CD4-positive, alpha-beta T cell treated with Interleukin-6 for 4 hours (primary cell): ENCODE measurements around the gene ESPNL.

Source experiments
- DNase-seq: peaks from one replicate; pipeline ENCODE4 v3.0.0-alpha.2; 2020; ENCODE audit warnings: mixed read lengths

ESPNL gene

DNA sequence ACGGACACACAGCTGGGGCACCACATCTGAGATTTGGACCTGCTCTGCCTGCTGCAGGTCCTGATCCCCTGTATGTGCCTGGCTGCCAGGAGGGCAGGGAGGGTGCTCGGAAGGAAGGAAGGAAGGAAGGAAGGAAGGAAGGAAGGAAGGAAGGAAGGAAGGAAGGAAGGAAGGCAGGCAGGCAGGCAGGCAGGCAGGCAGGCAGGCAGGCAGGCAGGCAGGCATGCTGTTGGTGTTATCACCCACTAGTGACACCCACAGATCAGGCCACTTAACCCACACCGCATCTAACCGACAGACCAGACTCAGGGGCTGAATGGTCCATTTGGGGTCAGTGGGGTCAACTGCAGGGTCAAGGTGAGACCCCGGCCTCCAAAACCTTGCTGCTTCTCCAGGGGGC lies 44.1 kb downstream of the ESPNL start:
- DNase-seq = no peak

DNA sequence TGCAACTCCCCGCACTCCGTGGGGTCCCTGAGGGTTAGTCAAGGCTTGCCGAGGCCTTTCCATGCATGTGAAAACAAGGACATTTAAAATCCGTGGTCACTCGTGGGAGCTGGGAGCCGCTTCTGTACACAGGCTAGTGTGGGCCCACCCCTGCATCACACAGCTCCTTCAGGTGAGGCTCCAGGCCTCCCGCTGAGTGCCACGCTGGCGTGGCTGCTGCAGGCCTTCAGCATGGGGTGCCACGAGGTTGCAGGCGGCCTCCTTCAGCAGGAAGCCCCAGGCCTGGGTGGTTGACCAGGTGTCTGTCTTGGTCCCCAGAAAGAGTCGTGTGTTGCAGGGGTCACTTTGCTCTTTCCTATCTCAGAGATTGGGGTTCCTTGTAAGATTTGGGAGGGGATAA lies 44.9 kb downstream of the ESPNL start:
- DNase-seq = no peak

DNA sequence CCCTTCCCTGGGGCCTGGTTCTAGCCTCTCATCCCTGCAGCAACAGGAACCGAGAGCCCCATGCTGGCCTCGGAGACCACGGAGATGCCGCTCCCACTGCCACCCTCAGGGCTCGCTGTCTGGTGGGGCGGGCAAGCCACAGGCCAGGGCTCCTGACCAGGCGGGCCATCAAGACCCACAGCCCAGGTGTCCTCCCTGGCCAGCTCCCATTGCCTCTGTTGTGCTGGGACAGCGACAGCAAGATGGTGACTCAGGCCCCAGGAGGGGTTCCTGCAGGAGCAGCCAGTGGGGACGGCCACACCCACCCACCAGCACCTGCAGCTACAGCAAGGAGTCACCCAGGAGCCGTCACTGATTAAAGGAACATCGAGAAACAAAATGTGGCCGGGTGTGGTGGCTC lies 45.7 kb downstream of the ESPNL start:
- DNase-seq = no peak

DNA sequence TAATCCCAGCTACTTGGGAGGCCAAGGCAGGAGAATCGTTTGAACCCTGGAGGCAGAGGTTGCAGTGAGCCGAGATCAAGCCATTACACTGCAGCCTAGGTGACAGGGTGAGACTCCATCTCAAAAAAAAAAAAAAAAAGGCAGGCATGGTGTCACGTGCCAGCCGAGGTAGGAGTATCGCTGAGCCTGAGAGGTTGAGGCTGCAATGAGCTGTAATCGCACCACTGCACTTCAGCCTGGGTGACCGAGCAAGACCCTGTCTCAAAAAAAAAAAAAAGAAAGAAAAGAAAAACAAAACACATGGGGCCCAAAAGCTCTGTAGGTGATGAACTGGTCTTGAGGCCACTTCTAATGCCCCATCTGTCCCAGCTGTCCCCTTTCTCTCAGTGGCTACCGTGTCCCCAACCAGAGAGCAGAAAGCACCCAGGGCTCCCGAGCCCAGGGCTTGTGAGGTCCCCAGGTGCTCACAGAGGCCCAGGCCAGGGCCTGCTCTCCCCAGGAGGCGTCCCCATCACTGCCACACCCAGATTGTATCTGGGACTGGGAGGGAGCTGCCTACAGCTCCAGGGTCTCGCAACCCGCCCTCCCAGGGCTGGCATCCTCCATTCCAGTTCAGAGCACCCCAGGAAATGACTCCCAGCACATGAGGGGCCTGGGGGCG lies 46.9 kb downstream of the ESPNL start:
- no peak for DNase-seq

DNA sequence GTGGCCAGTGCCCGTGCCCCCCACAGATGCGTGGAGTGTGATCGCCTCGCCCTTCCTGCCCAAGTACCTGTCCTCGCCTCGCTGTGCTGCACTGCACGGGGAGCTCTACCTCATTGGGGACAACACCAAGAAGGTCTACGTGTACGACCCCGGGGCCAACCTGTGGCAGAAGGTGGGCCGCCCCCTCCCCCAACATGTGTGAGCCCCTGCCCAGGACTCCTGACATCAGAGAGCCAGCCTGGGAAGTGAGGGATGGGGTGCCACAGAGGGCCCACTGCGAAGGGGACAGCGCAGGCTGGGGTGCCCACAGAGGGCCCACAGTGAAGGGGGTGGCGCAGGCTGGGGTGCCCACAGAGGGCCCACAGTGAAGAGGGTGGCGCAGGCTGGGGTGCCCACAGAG lies 48.8 kb downstream of the ESPNL start:
- no peak for DNase-seq

DNA sequence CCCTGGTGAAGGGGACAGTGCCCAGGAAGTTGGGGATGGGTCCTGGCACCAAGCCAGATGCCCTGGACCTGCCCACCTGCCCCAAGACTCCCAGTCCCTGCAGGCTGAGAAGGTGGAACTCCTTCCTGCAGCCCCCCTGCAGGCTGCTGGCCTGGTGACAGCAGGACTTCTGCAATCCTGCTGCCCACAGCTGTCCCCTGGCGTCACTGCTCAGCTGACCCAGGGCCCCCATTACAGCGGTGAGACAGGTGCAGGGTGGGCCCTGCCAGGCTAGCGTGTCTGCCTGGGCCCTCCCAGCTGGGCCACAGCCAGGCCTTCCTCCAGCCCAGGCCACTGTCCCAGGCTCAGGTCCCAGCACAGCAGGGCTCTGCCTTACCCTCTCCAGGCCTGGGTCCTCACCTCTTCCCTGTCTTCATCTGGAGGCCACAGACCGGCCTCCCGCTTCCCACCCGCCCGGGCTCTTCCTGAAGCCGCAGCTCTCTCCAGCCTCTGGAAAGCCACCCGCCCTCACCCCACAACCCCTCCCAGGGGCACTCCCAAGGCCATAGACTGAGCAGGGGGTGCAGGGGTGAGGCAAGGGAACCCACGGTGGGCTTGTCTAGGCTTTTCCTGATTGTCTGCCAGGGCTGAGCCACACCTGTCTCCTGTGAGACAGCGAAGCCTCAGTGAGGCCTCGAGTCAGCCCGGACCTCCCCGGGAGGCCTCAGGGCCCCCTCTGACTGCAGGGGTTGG lies 49.9 kb downstream of the ESPNL start:
- no peak for DNase-seq

DNA sequence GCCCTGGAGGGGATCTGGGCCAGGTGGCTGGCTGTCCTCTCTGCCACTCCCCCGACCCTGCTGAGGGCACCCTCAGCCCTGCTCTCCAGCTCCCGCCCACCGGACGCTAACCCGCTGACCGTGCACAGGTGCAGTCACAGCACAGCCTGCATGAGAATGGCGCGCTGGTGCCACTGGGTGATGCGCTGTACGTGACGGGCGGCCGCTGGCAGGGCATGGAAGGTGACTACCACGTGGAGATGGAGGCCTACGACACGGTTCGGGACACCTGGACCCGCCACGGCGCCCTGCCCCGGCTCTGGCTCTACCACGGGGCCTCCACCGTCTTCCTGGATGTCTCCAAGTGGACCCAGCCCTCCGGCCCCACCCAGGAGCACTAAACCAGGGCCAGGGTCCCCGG lies 50.5 kb downstream of the ESPNL start:
- no peak for DNase-seq

DNA sequence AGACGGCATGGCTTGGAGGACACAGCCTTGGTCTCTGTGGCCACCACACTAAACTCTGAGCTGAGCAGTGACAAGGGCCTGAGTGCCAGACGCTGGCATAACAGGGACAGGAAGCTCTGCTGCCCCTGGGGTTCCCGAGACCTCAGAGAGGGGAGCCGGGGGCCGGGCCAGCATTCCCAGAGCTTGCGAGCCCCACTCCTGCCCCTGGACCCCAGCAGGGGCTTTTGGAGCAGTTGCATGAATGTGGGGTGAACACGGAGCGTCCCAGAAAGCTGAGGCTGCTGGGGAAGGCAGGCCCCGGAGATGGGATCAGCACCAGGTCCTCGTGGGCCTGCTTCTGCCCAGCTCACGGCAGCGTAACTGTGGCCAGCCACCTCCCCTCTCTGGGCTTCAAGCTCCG lies 51.1 kb downstream of the ESPNL start:
- DNase-seq = no peak

DNA sequence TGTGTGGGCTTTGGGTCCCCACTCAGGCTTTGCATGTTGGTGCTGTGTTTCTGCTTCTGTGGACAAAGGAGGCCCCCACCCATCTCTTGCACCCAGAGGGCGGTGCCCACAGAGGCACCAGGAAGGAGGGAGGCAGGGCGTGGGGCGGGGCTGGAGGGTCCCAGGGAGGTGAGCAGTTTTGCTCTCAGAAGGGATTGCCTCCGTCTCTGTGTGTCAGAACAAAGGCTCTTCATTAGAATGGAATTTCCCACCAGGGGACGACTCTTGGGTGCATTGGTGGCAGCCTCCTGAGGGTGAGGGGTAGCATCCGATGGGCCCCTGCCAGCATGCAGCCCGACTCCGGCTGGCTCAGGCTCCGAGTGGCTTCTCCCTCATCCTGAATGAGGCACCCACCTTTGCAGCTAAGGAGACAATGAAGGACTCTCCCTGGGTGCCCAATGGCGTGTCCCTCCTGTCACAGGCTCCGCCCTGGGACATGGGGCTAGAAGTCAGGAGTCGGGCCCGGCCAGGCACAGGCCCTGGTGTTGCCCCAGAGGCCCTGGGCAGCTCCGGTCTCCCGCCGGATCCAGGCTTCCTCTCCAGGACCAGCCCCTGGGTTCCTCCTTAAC lies 51.6 kb downstream of the ESPNL start:
- no peak for DNase-seq

DNA sequence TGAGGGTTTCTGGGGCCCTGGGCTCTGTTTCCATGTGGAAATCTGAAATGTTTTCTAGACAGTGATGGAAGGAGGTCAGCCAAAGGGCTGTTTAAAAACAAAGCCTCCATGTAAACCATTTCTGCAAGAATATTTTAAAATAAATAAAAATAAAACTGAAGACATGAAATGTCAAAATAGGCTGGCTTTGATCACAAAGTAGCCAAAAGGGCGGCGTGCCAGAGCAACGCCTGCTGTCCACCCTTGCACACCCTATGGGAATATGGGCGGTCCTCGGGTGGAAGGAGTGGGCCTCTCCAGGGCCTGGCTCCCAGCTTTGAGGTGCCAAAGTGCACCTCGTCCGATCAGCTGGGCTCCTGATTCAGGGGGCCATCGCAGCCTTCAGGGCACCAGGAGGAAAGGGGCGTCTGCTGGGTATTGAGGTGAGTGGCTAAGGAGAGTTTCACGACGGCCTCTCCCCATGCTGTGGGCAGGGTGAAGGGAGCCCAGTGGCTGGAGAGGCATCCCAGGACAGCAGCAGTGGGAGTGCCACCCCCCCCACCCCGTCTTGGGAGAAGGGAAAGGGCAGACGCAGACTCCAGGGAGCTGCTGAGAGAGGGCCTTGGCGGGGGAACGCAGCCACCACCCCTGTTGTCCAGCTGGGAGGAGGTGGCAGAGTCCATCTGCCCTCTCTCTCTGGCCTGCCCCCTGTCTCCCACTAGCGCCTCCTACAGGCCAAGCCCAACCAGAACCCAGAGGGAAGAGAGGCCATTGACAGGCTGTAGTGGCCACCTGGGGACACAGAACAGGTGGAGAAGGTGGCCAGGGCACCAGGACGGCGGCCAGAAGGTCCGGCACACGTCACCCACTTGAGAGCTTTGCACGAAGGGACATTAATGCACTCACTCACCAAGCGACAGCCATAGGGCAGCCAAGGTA lies 52.9 kb downstream of the ESPNL start:
- DNase-seq = no peak

DNA sequence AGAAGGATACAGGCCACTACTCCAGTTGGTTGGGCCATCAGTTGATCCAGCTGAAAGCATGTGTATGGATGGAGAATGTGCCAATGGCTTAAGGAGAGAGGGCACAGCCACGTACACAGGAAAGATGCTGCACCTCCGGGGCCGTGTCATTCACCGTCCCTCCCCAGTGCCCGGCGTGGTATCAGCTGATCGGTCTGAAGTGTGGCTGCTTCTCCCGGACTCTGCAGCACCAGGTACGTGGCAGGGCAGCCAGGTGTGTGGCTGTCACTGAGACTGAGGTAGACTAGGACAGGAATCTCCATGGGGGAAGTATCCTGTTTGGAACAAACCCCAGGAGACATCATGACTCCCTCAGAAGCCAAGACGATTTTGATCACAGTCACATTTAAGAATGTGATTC lies 54.4 kb downstream of the ESPNL start:
- DNase-seq = no peak

DNA sequence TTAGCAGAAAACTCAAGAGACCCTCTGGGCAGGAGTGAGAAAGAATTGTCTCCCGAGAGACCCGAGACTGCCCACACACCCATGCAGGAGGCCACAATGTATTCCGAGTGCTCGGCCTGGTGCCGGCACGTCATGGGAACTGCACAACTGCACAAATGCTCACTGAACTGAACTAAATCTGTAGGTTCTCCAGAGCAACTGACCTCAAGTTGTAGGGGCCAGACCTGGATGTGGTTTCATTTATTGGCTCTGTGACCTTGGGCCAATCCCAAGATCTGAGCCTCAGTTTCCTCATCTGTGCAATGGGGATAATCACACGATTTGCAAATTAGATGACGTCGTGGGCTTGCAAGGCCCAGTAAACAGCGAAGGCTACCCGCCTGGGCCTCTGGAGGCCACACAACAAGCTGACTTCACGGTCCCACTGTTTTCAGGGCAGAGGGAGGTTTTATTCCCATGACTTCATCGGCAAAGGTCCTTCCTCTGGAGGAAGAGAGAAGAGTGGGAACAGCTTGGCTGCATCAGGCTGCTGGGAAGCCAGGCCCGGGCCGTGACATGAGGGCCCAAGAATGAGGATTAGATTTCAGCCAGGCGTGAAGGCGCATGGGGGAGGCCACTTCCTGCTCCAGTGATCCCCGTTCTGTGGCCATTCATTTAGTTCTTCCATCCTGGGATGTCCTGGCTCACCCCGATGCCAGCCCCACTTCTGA lies 55.1 kb downstream of the ESPNL start:
- DNase-seq = no peak

DNA sequence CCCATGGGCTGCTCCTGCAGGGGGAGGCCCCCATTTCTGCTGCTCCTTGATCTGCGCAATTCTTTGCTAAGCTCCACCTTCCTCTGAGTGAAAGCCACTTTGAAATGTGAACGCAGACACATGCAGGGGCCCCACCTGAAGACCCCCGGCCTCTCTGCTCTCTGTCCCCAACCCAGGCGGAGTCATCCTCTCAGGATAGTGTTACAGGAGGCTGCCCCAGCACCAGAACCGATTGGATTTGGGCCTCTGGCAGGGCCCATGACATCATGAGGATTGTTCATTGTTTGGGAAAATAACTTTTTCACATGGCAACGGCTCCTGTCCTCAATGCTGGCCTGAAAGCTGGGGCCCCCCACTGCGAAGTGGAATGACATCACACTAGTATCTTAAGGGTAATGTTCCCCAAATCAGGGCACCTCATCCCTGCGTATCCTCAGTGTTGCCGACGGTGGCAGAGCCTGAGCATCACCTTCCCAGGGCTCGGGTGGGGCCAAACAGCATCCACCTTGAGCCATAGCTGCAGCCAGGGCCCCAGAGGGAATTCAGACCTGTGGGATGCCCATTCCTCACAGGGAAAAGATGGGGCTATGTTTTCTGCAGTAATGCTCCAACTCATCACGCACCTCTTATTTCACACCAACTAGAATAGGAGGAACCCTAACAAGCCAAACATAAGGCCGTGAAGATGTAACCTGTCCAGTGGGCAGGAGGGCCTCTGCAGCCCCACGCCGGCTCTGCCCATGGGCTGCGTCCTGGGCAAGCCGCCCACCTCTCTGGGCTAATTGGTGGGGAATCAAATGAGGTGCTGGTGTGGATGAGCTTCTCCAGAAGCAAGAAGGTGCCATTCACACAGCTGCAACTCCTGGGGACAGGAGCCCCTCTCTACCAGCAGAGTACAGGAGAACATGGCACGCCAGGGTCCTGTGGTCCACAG lies 55.9 kb downstream of the ESPNL start:
- no peak for DNase-seq

DNA sequence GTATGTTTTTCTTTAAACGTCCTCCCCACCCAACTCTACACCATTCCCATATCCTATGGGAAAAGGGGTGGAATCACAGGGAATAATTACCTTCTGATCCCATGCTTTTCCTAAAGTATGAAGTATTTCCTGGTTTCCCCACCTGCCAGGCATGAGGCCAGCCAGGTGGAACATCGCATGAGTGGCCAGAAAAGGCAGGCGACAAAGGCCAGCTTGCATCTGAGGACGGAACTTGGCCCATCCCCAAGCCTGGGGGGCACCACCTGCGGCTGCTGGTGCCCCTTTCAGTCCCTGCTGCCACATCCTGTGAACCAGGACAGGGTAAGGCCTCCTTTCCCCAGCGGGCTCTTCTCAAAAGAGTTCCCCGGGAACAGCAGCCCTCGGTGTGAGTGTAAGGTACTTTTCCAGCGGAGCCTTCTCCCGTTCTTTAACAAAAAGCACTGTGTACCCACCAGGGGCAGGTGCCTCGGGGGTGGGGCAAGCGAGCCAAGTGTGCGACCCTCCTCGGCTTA lies 57.4 kb downstream of the ESPNL start:
- DNase-seq = no peak

DNA sequence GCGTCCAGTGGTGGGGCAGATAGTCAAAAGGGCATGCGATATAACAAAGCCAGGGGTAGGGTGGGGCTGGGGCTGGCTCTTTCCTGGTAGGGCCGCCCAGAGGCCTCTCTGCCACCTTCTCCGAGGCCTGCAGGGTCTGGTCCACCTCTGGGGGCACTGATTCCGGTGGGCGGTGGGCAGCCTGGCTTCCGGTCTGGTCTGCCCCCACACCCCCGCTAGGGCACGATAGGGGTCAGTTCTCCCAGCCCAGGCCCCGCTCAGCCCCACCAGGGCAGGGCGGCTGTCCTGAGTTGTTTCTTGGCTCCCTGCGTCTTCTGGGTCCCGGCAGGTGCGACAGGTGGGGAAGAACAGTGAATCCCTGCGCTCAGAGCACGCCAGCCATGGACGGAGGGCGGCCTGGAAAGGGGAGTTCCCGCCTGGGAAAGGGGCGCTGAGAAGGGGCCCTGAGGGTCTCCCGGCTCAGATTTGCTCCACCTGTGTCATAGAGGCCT lies 57.9 kb downstream of the ESPNL start:
- no peak for DNase-seq

DNA sequence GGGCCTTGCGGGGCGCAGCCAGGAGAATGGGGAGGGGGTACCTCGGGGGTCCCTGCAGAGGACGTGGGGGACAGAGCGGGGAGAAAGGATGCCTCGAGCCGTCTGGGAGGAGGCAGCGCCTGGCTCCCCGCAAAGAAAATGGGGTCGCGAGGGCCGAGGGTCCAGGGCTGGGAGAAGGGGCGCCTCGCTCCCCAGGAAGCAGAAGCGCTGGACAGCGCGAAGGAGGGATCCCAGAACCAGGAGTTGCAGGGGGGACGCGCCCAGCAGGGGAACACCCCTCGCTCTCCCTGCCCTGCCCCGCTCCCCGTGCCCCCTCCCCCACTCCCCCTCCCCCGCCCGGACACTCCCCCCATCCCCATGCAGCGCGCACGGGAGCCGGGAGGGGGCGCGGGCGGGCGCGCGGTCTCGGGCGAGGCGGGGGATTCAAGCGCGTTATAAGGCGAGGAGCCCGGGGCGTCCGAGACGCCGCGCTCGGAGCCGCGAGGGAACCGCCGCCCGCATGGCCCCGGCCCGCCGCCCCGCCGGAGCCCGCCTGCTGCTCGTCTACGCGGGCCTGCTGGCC lies 58.5 kb downstream of the ESPNL start, which contains the start of gene ERFE:
ERFE (plus strand) TSS at position 462 of the 562 bp plus-strand sequence; CDS start at position 500, 38 bp downstream.
- DNase-seq = peak; percentile 54

DNA sequence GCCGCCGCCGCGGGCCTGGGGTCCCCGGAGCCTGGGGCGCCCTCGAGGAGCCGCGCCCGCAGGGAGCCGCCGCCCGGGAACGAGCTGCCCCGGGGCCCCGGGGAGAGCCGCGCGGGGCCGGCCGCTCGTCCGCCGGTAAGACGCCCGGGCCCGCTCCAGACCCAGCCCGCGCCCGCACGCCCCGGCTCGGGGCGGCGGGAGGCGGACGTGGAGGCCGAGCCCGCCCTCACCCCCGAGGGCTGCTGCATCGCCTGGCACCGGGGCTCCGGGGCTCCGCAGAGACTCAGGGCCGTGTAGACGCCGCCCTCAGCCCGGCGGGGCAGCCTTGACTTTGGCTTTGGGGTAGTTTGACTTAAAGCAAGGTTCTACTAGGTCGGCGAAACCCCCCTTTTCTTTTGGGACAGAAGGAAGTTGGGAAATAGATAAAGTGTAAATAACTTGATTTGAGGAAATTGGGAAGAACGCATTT lies 59.0 kb downstream of the ESPNL start:
- DNase-seq = peak; percentile 16

DNA sequence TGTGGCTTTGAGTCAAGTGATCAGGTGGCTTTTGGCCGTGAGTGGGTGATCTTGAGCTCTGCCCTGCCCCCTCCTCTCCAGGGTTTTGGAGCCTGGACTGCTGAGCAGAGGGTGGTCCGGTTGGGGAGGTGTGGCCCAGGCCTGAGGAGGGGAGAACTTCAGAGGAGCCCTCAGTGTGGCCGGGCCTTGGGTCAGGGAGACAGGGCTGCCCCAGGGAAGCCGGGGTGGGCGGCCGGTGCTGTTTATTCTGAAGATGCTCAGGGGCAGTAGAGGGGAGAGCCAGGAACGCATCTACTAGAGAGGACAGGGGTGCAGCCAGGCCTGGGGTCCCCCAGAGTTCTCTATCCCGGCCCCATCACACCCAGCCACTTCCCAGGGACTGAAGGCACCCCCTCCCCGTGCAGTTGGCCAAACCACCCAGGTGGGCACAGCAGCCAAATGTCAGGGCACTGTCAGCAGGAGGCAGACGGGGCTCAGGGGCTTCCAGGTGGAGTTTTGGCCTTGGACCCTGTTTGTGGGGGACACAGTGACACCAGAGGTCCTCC lies 59.6 kb downstream of the ESPNL start:
- DNase-seq = no peak

DNA sequence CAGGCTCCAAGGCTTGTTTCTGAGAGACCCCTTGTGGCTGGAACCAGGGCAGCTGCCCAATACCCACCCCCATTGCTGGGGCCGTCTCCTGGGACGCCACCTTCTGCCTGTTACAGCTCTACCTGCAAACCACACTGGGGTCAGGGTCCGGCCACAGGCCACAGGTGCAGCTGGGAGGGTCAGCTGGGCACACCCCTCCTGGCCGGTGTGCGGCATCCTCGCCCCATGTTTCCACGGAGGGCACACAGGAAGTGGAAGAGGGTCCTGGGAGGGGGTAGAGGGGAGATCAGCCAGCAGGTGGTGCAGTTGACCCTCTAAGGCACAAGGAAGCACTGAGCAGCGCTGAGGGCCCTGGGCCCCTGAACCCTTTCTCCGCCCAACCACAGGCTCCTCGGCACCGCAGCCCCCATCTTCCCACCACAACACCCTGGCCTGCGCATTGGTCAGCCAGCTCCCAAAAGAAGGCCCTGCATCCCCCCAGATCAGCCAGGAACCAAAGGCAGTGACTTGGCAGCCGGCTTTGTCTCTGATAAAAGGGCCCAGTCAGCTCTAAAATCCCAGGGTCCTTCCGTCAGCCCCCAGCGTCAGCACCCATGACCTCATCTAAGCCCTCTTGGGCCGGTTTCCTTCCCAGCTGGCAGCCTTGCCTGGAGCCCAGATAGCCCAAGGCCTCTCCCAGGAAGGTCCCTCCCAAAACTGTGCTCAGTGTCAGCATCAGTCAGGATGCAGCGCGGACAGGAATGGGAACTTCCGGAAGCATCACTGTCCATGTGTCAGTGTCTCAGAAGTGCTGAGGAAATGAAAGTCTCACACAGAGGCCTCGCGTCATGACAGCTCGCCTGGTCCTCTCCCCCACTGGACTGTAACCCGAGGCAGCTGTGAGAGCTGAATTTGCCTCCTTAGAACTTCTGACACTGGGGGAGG lies 60.3 kb downstream of the ESPNL start:
- peak; percentile 22 for DNase-seq
